Ascending aorta (tissue), 2 donors: Measurements from ENCODE around the gene GABBR2. TPM values are rescaled to one million over a fixed set of nuclear protein-coding genes. Genes with fewer than 3 reads are reported as not detected.
A peak's percentile ranks its signal among the peaks of the same experiment; 100 is the strongest.

Source experiments
- DNase-seq, 2 donors: peaks; one replicate each; pipeline ENCODE4 v3.0.0-alpha.2; 2019; ENCODE audit warnings: low spot score in 2 of 2
- H3K27ac ChIP-seq, 2 donors: fragments of 200-600 bp; sonication (generic); one replicate each; pipeline ENCODE4 v1.5.1; 2016 to 2017; ENCODE audit warnings: mild to moderate bottlenecking in 1 of 2
- H3K27me3 ChIP-seq: fragments of 200-600 bp; sonication (generic); one replicate; pipeline ENCODE4 v1.5.1; 2017
- H3K36me3 ChIP-seq, 2 donors: fragments of 200-600 bp; sonication (generic); one replicate each; pipeline ENCODE4 v1.5.1; 2016
- H3K4me1 ChIP-seq, 2 donors: fragments of 200-600 bp; sonication (generic); one replicate each; pipeline ENCODE4 v1.5.1; 2016 to 2017; ENCODE audit warnings: mild to moderate bottlenecking in 1 of 2
- H3K4me3 ChIP-seq, 2 donors: fragments of 200-600 bp; sonication (generic); one replicate each; pipeline ENCODE4 v1.5.1; 2016 to 2017; ENCODE audit warnings: mild to moderate bottlenecking in 1 of 2
- H3K9me3 ChIP-seq, 2 donors: fragments of 200-600 bp; sonication (generic); one replicate each; pipeline ENCODE4 v1.5.1; 2016
- intact Hi-C: fragments of 100-400 bp; cut with DNase I; formaldehyde crosslinking; loops from one replicate; pipeline ENCODE4 v1.15.1; 2023
- total RNA-seq: library from RNA; depleted of rRNA; stranded (reverse); fragments of >200 nt; gene quantifications from one replicate; pipeline ENCODE4 v1.1.0, GENCODE V29; 2016
- TF ChIP-seq, protein P1 (sequence below), 3 experiments: fragments of 200-600 bp in 2 of 3; fragments of 450-650 bp in 1 of 3; sonication (generic) in 2 of 3; IDR thresholded peaks; one replicate each; pipeline ENCODE4 v1.5.1; 2016 to 2019; ENCODE audit warnings: antibody characterized with exemption in 3 of 3, mild to moderate bottlenecking in 1 of 3, moderate library complexity in 1 of 3

Gene GABBR2
- total RNA-seq, 1 donor from 2014 or later: not detected

DNA sequence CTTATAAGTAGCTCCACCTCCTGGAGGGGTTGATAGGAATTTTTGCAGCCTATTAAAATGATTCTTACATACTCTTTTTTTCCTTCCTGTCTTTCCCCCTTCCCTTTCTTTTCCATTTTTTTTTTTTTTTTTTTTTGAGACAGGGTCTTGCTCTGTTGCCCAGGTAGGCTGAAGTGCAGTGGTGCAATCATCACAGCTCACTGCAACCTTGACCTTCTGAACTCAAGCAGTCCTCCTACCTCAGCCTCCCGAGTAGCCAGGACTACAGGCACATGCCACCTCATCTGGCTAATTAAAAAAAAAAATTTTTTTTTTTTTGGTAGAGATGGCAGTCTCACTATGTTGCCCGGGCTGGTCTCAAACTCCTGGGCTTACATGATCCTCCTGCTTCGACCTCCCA, 448.9 kb downstream of the GABBR2 start:
- Histone ChIP-seq H3K27ac (no peak overlapping the region), H3K4me3 (no peak overlapping the region), H3K27me3 (no peaks in the 10 kb centered on the region), H3K9me3 (no peaks in the 10 kb centered on the region), H3K36me3 (no peaks in the 10 kb centered on the region), H3K4me1 (peaks cover 0 to 6% of the 10 kb centered on the region in 2 donors)
- DNase-seq: no peak
- TF ChIP-seq, protein P1, sequence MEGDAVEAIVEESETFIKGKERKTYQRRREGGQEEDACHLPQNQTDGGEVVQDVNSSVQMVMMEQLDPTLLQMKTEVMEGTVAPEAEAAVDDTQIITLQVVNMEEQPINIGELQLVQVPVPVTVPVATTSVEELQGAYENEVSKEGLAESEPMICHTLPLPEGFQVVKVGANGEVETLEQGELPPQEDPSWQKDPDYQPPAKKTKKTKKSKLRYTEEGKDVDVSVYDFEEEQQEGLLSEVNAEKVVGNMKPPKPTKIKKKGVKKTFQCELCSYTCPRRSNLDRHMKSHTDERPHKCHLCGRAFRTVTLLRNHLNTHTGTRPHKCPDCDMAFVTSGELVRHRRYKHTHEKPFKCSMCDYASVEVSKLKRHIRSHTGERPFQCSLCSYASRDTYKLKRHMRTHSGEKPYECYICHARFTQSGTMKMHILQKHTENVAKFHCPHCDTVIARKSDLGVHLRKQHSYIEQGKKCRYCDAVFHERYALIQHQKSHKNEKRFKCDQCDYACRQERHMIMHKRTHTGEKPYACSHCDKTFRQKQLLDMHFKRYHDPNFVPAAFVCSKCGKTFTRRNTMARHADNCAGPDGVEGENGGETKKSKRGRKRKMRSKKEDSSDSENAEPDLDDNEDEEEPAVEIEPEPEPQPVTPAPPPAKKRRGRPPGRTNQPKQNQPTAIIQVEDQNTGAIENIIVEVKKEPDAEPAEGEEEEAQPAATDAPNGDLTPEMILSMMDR (IDR thresholded peaks at IDR 0.05): no peak
- intact Hi-C loops: loop anchor here (5.0 kb wide), 4 partner anchors 538 to 1572 kb away; partner anchors contain the start of genes ANKS6 and TDRD7

DNA sequence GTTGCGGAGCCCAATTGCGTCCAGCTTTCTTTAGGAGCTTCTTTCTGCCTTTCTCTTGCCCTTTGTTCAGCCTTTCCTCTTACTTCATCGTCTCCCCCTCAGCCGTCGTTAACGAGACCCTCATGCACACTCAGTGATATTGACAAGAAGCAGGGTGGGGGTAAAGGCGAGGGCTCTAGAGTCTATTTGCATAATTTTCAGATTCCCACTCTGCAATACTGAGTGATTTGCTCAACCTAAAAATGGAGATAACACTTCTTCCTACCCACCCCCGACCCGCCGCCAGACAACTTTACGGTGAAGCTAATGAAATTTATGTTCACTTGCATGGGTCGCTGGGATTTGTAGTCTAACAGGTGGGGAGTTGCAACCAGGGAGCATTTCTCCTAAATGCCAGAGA, 452.0 kb downstream of the GABBR2 start:
- DNase-seq: no peak
- peak overlapping the region; percentile 71 to 72 for H3K4me3 ChIP-seq
- TF ChIP-seq, protein P1 (IDR thresholded peaks at IDR 0.05): no peak
- no peaks in the 10 kb centered on the region for H3K36me3 ChIP-seq
- peaks cover 0 to 15% of the 10 kb centered on the region in 2 donors for H3K4me1 ChIP-seq
- no peaks in the 10 kb centered on the region for H3K9me3 ChIP-seq
- intact Hi-C loops: loop anchor here (2.0 to 5.0 kb wide), 5 partner anchors 200 to 1569 kb away; partner anchors contain the start of genes ANKS6, NANS, TDRD7 and TRMO
- H3K27ac ChIP-seq: peak overlapping the region; percentile 91 to 95
- H3K27me3 ChIP-seq: no peaks in the 10 kb centered on the region

DNA sequence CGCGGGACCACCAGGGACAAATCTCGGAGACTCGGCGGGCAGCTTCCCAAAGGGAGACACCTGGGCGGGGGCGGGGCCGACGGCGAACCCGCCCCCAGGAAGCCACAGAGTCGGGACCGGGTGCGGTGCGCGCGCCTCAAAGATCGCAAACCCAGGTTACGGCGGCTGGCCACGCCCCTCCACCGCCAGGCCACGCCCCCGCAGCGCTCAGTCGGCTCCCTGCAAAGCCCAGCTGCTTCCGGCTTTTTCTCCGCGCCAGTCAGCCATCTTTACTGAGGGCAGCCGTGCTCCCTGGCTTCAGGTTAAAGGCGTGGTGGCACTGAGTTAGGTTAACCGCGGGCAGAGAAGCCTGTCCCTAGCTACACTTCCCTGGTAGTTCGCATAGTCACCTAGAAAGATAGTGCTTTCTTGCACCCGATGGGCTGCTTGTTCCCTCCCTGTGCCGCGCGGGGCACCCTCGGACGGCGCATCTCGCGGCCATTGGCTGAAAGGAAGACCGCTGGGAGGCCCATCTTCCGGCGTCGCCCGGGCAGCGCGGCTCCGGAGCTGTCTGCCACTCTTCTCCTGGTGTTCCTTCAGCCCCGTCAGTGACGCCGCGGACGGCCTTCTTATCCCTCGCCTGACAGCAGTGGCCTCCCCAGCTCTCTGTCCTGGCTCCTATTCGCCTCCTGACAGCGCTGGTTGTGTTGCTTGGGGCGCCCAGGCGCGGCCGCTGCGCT, 453.0 kb downstream of the GABBR2 start, which contains the start of gene TBC1D2:
TBC1D2 (minus strand) TSS at position 72 of the 719 bp plus-strand sequence. CDS start 108 bp downstream, outside the sequence.
- no peaks in the 10 kb centered on the region for H3K27me3 ChIP-seq
- no peaks in the 10 kb centered on the region for H3K36me3 ChIP-seq
- no peaks in the 10 kb centered on the region for H3K9me3 ChIP-seq
- intact Hi-C loops: loop anchor here (2.0 to 5.0 kb wide), 7 partner anchors 63 to 1568 kb away; partner anchors contain the start of genes ANKS6, CORO2A, NANS and TDRD7
- peak within 1 kb of the TSS; percentile 91 to 95 for H3K27ac ChIP-seq
- peak; percentile 81 to 97 for DNase-seq
- TF ChIP-seq, protein P1 (IDR thresholded peaks at IDR 0.05): peak in 1 of 3 experiments; percentile 10
- peaks cover 0 to 15% of the 10 kb centered on the region in 2 donors for H3K4me1 ChIP-seq
- peak within 1 kb of the TSS; percentile 71 to 72 for H3K4me3 ChIP-seq

GRCh38 chr9:98255061-98255577, 453.6 kb downstream of the GABBR2 start:
- Histone ChIP-seq H3K27me3 (no peaks in the 10 kb centered on the region), H3K27ac (peak overlapping the region; percentile 91 to 95), H3K4me3 (peak overlapping the region; percentile 71 to 72), H3K36me3 (no peaks in the 10 kb centered on the region), H3K4me1 (peaks cover 0 to 15% of the 10 kb centered on the region in 2 donors), H3K9me3 (no peaks in the 10 kb centered on the region)
- intact Hi-C loops: loop anchor here (2.0 to 5.0 kb wide), 5 partner anchors 62 to 1568 kb away; partner anchors contain the start of genes ANKS6, CORO2A and TDRD7
- TF ChIP-seq, protein P1 (IDR thresholded peaks at IDR 0.05): no peak
- DNase-seq: no peak

GRCh38 chr9:98254228-98255060, 454.3 kb downstream of the GABBR2 start:
- intact Hi-C loops: loop anchor here (2.0 to 5.0 kb wide), 5 partner anchors 62 to 1567 kb away; partner anchors contain the start of genes ANKS6, CORO2A and TDRD7
- no peak for DNase-seq
- H3K9me3 ChIP-seq: no peaks in the 10 kb centered on the region
- TF ChIP-seq, protein P1 (IDR thresholded peaks at IDR 0.05): no peak
- no peaks in the 10 kb centered on the region for H3K27me3 ChIP-seq
- peak overlapping the region; percentile 71 to 72 for H3K4me3 ChIP-seq
- H3K27ac ChIP-seq: no peak overlapping the region
- no peaks in the 10 kb centered on the region for H3K36me3 ChIP-seq
- H3K4me1 ChIP-seq: peaks cover 0 to 15% of the 10 kb centered on the region in 2 donors
